ENCODE results near the gene PDSS2.

The PDSS2 gene

DNA sequence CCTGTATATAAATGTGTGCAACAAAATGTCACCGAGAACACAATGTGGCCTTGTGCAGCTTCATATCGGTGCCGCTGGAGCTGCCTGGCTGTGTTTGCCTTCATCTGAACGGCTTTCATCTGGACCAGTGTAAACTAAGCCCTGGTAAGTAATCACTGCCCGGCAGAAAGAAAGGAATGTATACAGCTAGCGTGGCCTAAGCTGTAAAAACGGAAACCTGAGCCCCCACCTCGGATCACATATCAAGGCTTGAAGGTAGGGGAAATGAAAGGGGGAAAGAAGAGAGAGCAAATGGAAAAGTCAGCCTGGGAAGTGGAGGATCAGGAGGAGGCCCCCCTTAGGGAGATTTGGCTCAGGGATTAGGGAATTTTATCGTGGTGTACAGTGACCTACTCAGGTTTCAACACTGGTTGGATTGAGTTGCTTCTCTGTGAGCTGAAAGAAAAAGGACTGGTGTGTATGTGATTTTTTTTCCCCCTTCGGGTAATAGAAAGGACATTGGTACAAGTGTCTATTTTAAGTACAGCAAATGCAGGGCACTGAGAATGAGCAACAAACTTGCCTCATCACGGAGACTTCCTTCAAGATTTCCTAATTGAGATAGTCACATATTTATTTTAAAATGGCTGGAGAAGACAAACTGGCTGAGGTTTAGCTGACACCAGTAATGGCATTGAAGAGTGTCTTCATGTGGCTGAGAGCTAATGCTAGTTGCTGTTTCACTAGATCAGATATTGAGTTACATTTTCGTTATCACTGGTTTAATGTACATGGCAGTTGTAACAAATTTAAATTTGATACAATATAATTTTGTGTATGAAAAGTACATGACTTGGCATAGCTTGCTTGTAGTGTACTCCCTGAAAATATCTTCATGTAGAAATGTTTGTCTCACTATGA lies 34.0 kb upstream of the PDSS2 start:
- no peak for DNase-seq (ENCODE audit: low read depth)
- TF ChIP-seq CTCF (IDR thresholded peaks at IDR 0.05; ENCODE audit: insufficient read depth, low read depth, low read length, missing control alignments): no peak
- no peak overlapping the region for H3K4me3 ChIP-seq (ENCODE audit: low read length)

DNA sequence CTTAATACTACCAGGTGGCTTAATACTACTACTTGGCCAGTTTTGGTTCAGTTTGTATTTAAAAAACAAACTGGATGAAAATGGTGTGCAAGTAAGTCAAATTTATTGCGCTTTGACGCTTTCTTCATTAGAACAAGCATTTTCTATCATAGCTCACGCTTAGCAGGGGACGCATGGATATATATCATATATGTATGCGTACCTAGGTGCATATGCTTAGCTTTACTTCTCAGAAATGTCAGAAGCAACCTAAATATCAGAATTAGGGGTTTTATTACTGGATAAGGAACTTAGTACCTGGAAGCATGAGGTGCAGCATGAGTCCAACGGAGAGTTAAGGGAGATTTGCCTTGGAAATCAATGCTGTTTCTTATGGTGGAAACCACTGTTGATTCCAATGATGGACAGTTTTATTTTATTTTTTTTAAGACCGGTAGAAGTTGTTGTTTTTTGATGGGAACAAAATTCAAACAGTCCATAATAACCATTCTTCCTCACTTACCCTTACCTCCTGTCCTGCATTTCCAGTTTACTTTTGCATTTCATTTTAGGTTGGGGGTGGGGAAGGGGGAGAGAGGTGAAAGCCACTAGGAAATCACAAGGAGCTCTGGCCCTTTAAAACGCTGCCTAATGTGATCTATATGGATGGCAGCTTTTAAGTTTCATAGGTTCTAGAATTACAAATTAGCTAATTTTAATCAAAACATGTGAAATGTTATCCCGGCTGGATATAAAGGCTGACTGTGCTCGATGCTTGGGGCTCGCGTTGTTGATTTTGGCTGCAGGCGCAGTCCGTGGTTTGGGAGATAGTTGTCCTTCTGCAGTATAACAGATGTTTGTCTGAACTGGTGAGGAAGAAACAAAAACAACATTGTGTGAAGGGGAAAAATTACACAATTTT lies 32.6 kb upstream of the PDSS2 start:
- H3K4me3 ChIP-seq (ENCODE audit: low read length): no peak overlapping the region
- no peak for TF ChIP-seq CTCF (IDR thresholded peaks at IDR 0.05; ENCODE audit: insufficient read depth, low read depth, low read length, missing control alignments)
- DNase-seq (ENCODE audit: low read depth): no peak

DNA sequence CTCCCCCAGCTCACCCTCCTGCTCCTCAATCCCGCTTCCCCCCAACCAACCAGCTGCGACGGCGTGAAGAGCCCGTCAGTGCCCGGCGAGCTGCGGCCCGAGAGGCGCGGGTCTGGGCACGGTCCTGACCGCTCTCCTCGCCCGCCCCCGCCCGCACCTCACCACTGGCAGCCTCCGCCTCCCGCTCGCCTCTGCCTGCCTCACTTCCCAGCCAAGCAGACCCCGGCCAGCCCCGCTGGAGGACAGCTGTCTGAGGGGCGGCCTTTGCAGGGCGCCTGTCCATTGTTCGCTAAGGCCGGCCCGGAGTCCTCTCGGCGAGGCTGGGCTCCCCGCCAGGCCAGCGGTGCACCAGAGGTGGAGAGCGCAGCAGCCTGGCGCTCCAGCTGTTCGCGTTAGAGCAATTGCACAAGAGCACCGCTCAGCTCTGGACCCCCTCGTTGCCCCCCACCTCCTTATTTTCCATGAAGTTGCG lies 31.8 kb upstream of the PDSS2 start:
- DNase-seq (ENCODE audit: low read depth): peak; percentile 18
- peak overlapping the region; percentile 46 for H3K4me3 ChIP-seq (ENCODE audit: low read length)
- TF ChIP-seq CTCF (IDR thresholded peaks at IDR 0.05; ENCODE audit: insufficient read depth, low read depth, low read length, missing control alignments): no peak

GRCh38 chr6:107490566-107491137 lies 31.3 kb upstream of the PDSS2 start:
- no peak for TF ChIP-seq CTCF (IDR thresholded peaks at IDR 0.05; ENCODE audit: insufficient read depth, low read depth, low read length, missing control alignments)
- peak overlapping the region; percentile 46 for H3K4me3 ChIP-seq (ENCODE audit: low read length)
- no peak for DNase-seq (ENCODE audit: low read depth)

DNA sequence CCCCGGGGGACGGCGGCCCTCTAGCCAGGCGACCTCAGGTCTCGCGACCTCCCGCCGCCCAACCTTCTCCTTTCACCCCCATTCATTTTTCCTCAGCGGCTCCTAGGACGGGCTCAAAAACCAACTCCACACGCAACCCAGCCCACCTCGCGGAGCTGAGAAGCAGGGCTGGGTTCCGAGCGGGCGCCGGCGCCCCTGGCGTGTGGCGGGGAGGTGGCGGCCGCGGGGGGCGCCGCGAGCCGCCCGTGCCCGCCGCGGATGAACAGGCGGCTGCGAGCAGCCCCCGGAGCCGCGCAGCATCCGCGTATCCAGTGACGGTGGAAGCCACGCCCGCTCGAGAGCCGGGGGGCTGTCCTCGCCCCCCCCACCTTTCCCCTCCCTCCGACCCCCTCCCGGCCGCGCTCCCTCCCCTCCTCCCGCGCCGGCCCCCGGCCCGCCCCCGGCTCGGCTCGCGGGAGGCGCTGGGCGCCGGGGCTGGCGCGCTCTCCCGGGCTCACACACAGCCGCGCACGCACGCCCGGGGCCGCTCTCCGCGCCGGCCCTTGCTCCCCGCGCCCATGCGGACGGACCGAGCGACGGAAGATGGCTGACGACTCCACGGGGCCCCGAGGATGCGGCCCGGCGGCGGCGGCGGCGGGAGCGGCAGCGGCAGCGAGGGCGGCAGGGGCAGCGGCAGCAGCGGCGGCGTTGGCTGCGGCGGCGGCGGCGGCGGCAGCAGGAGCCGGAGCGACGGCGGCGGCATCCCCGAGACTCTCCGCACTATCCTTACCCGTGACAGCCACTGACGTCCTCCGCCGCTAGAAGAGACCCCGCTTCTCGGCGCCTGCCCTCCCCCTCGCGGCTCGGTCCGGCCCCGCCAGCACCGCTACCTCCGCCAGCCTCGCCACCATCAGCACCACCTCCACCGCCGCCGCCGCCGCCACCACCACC lies 30.5 kb upstream of the PDSS2 start, which contains the start of gene SOBP:
TSS of gene SOBP (plus strand) at position 482 of the 930 bp plus-strand sequence. CDS start 500 bp downstream, outside the sequence.
- peak; percentile 15 for DNase-seq (ENCODE audit: low read depth)
- peak within 1 kb of the TSS; percentile 46 for H3K4me3 ChIP-seq (ENCODE audit: low read length)
- no peak for TF ChIP-seq CTCF (IDR thresholded peaks at IDR 0.05; ENCODE audit: insufficient read depth, low read depth, low read length, missing control alignments)

All from epithelial cell of esophagus (primary cell).